Amniotic stem cell (primary cell): ENCODE data around the gene TTC12.

ENCODE experiments used
- DNase-seq: peaks from one replicate; lab custom pipeline; 2025; lab: John Stamatoyannopoulos, UW

TTC12 gene

DNA sequence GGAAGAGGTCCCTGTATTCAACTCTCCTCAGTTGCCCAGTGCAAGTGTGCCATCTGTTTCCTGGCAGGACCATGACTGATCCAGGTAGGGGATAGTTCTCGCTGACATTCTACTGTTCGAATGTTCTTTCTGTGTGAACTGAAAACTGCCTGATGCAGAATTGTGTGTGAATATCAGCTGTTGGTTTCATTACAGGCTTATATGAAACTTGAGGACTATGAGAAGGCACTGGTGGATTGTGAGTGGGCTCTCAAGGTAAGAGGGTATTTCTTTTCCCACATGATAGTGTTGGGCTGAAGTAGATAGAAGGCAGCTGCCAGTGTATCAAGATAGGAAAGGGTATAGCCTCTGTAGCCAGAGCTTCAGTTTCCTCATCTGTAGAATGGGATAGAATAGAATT, 15.3 kb downstream of the TTC12 start:
- DNase-seq: no peak

DNA sequence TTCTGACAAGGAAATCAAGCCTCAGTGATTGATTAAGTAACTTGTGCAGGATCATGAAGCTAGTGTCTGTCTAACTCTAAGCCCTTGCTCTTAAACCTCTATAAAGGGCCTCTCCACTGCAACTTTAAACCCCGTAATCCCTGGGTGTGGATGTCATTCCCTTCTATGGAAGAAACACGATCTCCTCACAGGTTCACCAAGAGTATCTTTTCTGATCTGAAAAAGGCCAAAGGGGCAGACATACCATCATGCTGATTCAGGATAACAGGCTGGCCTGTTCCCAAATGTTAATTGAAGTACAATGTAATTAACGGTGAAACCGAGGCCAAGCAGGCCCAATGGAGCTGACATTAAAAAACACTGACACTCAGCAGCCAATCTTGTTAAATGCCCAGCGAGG, 17.1 kb downstream of the TTC12 start:
- no peak for DNase-seq

DNA sequence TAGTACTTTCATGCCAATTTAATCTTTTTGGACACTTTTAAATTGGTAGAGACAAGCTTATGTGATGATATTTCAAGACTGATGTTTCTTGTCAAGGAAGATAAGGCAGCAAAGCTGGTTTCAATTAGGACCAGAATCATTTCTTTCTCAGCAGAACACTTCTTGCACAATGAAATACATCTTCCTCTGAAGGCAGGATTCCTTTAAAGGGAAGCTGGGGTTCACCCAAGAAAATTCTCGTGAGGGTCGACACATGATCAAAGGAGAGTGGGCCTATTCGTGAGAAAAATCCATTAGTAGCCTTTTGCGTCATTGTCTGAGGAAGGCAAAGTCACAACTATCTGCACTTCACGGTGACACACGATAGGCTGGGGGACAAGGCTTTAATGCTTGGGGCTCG, 17.6 kb downstream of the TTC12 start:
- no peak for DNase-seq

DNA sequence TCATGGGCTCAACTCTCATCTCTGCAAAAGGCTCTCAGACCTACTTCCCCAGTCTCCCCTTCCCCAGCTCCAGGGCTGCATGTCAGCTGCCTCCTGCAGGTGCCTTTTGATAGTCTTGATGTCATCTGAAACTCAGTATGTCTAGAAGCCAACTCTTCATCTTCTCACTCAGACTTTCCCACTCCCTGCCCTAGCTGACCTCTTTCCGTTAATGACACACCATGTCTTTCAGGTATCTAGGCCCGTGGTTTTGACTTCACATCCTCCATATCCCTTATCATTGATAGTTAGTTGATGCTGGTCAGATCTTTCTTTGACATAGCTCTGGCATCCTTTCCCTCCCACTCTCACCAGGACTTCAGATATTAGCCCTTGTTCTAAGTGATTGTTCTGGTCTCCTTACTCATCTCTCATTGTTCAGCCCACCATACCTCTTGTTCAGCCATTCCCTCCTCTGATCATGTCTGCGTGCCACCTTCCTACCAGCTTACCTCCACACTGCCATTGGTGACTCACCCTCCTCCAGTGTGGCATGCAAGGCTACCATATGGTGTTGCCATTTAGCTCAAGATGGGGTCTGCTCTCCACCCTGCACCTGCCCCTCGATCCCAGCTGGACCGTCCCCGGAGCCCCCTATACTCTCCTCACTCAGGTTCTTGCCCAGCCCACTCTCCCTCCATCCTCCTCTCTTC, 18.4 kb downstream of the TTC12 start:
- no peak for DNase-seq

DNA sequence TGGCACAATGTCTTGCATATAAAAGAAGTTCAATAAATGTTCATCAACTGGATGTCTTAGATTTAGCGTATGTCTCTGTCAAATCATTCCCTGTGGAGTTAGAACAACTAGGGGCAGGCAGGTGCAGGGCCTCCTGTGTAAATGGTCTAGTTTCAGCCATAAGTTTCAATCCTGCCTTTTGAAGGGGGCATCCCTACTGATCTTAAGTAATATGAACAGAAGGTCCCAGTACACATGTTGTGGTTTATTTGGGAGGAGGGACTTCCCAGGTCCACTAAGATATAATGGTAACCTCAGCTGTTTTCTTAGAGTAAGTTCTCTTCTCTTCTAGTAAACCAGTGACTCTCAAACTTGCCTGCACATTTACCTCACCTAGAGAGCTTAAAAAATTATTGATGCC, 19.8 kb downstream of the TTC12 start:
- no peak for DNase-seq

DNA sequence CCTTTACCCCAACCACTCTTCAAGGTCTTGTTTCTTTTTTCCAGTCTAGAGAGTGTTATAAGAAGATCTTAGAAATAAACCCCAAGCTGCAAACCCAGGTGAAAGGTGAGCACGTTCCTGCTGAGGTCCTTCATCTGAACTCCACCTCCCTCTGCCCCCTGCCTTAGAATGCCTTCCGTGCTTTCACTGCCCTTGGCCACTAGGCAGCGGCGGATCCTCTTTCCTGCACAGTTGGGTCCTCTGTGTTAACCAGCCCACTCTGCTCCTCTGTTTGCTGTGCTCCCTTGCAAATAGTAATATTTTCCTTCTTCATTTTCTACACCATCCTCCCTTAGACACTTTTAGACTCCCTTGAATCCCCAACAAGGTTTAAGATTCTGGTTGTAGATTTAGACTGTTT, 24.3 kb downstream of the TTC12 start:
- DNase-seq: no peak

DNA sequence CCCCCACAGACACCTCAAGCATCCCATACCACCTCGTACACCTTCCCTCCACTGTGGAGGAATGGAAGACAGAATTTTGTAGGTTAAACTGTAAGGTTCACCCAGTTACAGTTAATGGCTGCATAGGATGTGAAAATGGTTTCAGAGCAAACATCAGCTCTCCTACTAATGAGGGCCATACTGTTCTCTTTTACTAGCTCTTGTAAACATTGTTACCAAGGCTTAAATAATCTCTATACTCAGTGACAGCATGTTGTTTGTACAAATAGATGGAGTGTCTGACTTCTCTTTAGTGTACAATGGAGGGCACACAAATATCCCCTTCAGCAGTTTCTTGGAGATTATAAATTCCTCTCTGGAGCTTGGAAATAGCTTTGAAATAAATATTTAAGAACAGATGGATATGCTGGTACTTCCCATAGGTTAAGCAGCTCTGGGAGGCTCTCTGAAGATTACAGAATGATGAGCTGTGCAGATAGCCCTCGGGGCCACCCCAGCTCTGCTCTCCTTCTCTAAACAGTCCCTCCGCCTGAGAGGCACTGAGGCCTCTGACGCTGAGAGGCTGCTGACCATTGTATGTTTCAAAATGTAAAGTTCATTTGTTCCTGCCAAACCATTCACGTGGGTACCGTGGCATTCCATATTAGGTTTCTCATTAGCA, 25.7 kb downstream of the TTC12 start:
- DNase-seq: no peak

DNA sequence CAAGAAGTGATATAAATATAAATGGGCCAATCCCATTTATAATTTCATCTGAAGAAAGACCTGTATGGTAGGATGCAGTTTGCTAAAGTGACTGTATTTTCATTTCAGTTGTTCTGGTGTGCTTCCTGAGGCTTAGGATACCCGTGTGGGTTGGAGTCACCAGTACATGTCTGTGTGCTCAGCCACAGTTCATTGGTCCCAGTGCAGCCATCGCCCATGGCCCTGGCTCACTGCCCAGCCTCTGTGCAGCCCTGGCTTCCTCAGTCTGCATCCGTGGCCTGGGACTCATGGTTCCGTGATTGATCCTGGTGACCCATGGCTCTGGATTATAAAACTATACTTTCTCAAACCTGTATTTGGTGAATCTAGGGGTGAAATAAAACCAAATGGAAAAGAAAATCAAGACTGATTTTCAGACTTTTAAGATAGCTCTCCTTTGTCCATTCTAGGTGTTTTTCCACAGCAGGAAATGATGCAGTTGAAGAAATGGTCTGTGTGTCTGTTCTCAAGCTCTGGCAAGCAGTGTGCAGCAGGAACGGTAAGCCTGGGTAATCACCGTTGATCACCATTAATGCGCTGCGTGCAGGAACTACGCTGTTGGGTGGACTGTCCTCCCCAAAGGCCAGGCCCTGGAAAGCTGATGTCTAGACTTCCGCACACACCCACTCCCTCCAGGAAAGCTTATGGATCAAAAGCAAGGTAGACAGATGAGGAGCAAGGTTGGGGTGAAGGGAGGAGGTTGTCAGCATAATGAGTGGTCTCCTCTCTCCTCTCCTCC, 27.2 kb downstream of the TTC12 start:
- DNase-seq: no peak

DNA sequence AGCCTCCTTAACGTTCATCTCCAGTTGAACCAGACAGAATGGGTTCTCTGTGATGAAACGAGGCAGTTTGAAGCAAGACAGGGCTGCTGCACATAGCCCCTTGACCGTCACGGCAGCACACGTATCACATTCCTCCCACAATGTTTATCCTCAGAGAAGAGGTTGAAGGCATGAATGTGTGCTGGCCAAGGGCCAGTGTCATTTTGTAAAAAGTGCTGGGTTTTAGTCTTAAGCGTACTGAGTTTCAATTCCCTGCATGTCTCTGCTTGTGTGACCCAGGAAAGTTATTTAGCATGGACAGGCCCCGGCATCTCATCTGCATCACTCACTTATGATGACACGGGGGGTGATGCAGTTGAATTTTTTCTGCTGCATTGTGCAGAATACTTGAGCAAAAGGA, 31.6 kb downstream of the TTC12 start:
- DNase-seq: no peak

DNA sequence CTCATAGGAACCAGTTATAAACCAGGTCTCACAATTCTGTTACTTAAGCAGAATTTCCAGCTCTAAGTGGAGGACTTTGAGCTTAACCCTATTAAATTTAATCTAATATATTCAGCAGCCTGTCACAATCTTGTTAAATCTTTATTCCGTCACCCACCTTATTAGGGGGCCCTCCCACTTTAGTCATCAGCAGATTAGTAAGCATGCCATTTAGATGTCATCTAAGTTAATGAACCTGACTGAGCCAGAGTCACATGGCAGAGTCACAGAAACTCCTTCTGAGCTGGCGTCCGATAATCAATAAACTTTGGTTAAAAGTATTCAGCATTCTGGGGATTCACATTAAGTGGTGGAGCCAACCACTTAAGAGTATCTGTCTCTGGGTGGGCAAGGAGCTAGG, 35.1 kb downstream of the TTC12 start:
- no peak for DNase-seq

DNA sequence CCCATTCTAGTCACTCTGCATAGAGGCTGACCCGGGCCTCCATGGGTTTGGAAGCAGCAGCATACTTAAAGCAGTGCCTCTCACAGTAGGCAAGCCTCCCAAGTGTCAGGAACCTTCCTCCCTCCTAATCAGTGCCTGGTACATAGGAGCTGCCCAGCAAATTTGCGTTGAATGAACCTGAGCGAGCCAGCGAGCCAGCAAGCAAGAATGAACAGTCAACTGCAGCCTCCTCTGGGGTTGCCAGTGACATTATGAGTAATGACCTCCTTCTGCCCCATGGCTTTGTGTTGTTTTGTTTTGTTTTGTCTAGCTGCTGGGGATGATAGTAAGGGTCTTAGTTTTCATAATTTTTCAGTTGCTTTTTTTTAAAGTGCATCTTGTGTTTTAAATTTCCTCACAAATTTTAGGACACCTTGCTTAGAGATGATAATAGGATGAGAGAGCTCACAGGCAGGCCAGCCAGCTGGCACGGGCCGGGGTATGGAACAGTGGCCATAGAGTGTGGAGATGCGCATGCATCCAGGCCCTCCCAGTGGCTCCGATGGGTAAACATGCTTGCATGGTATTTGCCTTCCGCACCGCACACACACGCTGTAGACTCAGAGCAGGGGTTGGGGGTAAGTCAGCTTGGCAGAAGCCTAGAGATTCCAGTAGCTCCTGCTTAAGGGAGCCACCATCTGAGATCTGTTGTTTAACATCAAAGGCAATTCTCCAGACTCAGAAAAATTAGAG, 36.1 kb downstream of the TTC12 start:
- DNase-seq: no peak

DNA sequence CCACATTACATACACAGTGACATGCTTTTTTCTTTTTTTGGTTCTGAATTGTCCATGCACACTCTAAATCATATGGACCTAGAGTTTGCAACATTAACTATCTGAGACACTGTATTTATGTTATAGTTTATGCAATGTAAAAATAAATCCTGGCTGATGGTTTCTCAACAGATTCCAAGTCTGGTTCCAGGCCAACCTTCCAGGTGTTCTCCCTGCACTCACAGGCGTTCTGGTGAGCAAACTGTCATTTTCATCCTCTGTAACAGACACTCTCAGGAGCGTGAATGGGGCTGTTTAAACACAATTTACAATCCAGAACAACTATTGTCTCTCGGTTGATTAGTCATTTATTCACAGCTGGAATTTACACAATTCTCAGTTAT, 36.7 kb downstream of the TTC12 start:
- DNase-seq: no peak

DNA sequence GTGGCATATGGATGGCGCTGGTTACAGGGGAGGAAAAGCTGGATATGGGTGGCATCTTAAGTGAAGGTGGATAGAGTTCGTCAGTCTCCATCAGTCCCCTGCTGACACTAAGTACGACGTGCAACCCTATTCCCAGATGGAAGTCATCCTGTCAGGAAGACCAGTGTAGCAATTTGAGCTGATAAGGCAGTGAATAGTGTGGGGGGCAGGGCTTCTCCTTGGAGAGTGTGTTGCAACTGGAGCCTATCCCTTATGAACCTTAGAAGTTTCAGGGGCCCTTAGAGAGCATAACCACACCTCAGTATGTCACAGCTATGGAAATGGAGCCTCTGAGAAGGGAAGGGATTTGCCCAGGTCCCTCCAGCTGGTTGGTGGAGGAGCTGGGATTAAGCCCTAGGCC, 37.1 kb downstream of the TTC12 start:
- no peak for DNase-seq

DNA sequence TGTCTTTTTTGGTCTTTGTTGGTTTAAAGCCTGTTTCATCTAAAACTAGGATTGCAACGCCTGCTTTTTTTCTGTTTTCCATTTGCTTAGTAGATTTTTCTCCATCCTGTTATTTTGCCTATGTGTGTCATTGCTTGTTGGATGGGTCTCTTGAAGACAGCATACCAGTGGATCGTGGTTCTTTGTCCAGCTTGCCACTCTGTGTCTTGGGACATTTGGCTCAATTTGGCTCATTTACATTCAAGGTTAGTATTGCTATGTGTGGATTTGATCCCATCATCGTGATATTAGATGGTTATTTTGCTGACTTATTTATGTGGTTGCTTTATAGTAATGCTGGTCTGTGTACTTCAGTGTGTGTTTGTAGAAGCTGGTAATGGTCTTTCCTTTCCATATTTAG, 41.8 kb downstream of the TTC12 start:
- no peak for DNase-seq

DNA sequence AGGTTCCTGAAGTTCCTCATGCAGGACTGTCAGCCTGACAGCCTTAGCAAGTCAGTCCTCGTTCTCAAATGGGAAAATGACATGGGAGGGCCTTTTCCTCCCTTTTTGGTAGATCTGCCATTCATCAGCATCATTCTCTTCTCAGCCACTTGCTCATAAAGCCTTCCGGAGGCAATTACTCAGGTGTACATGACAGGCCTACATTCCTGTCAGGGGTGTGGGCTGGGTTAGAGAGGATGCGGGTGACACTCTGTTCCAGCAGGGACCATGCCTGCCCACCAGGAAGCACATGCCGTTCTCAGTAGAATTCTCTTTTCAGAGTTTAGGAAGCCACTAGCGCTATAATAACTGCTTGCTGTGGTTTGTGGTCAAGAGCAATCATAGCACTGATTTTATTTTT, 49.0 kb downstream of the TTC12 start:
- no peak for DNase-seq

DNA sequence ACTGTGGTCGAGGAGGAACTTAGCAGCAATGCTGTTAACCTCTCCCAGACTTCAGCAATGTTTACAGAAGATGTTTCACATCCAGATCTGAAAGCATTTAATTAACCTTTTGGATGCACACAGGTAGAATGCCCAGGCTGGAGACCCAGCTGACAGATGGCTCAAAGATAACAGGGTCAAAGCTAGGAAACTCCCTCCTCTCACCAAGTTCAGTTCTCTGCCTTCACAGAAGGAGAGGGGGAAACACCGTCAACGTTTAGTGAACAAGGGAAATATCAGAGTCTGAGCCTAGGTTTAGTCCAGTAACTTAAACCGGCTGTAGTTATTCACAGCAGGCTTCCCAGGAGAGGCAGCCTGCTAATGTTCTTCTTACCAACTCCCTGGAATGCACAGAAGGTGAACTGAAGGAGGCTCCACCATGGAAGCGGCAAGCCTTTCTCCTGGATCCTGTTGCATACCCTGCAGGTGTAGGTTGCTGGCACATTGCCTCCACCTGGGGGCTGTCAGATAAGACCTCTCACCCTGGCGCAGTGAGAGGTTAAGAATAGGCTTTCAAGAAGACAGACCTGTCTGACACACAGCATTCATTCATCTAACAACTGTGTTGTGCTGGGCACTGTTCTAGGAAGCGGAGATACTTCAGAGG, 49.7 kb downstream of the TTC12 start:
- no peak for DNase-seq

DNA sequence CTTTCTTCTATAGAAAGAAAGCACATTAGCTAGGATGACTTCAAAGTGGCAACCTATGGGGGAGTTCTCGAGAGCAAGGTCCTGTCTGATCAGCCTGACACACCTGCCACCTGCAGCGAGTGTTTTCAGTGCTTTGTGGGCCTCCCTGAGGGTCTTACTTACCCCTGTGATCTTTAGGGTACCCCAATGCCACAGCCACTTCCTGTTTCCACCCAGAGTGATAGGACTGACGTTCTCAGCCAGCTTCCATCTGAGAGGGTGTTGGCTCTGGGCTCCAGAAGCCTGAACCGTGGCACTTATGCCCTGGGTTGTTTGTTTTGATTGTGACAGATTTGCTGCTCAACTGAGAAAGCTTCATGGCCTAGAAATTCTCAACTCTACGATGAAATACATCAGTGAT, 51.5 kb downstream of the TTC12 start:
- DNase-seq: no peak

DNA sequence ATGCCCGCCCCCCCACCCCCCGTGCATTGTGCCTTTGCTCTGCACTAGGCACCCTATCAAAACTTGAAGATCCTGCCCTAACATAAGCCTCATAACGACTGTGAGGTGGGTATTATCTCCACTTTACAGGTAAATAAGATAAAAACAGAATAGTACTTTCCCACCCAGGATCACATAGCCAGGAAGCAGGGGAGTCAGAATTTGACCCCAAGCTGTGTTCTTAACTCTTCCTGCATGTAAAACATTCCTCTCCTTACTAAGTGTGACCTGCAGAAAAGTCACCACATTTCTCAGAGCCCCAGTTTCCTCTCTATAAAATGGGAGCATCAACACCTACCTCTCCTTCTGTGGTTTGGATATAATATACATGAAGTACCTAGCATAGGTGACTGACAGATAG, 55.0 kb downstream of the TTC12 start:
- DNase-seq: no peak

DNA sequence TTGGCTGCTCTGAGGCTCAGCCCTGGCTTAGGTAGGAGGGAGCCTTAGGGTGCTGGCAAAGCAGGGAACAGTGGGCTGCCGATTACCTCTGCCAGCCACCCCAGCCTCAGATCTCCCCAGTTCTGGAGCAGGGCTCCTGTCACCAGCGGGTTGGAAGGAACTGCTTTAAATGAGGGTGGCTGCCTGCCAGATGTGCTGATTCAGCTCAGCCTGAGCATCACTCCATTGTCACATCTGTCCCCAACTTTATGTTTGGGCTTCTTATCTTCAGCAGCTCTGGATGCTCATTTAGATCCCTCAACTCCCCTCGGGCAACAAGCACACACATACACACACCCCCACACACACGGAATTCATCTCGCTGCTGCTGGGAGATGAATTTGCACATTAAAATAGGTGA, 56.3 kb downstream of the TTC12 start:
- DNase-seq: no peak

DNA sequence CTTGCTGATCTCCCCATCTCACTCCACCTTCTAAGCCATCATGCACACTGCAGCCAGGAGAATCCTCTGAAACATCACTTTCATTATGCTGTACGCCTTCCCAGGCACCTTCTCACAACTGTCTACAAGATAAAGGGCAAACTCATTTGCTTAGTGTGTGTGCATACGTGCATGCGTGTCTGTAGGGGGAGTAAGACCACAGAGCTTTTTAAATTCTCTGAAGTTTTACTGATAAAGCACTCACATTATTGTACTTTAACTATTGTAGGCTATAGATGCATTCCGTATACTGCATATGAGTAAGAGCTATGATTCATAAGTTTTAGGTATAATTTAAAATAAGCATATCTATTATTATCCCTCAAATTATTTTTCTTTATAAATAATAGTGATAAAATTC, 57.9 kb downstream of the TTC12 start:
- no peak for DNase-seq

DNA sequence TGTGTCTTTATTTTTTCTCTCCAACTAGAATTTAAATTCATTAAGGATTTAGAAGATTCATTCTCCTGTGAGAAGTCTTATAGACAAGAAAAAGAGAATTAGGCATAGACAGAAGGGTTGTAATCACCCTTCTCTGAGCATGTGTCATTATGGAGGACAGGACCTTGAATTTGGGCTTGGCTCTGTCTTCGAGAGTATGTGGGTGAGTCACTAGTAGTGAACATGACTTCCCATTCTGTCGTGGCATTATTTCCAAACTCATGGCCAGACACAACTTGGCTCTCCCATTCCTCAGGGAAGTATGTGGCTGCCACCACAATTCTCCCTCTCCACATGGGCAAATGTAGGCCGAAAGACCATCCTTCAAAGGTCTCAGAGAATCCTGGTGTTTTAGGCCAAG, 58.9 kb downstream of the TTC12 start:
- no peak for DNase-seq

DNA sequence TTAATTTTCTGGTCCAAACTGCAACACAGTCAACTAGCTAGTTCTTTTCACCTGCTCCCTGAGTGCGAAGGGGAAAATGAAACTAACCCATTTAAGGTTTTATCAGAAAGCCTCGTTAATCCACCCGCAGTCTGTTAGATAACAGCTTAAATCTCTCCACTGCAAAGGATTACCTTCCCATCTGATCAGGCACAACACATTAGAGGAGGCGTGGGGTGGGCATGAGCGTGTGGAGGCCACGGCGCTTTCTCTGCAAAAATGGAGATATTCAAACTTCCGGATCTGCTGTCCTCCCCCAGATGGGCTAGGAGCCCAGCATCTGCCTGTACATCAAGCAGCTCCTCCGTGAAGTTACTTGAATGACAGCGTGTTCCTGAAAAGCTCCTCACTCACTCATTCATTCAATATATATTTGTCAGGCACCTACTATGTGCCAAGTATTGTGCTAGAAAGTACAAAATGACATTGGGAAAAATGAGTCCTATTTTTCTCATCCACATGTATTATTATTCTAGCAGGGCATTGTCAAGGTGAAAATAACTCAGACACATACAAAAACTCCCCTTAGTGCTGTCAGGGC, 59.7 kb downstream of the TTC12 start:
- DNase-seq: no peak
